H9 (cell line): ENCODE data around the gene ACSL3. TPM values are rescaled to one million over a fixed set of nuclear protein-coding genes. Genes with fewer than 3 reads are reported as not detected.

Source experiments
- DNase-seq: peaks from one replicate; pipeline ENCODE4 v3.0.0-alpha.2; 2017
- H2AFZ ChIP-seq: one replicate; pipeline ENCODE4 v1.6.1; 2013; ENCODE audit warnings: mild to moderate bottlenecking, low read length, control low read depth, moderate library complexity
- H2AK5ac ChIP-seq: 2 replicates; pipeline ENCODE4 v1.6.1; 2013; ENCODE audit warnings: low read length, control low read depth, mixed read lengths; ENCODE audit not compliant: insufficient read length
- H2BK120ac ChIP-seq: one replicate; pipeline ENCODE4 v1.6.1; 2013; ENCODE audit warnings: low read depth, mild to moderate bottlenecking, low read length, control low read depth, inconsistent platforms; ENCODE audit not compliant: poor library complexity, severe bottlenecking
- H2BK12ac ChIP-seq: 2 replicates; pipeline ENCODE4 v1.6.1; 2013; ENCODE audit warnings: low read length, control low read depth, mixed read lengths, low read depth; ENCODE audit not compliant: insufficient read length
- H2BK15ac ChIP-seq: 2 replicates; pipeline ENCODE4 v1.6.1; 2013; ENCODE audit warnings: low read depth, low read length, control low read depth
- H2BK20ac ChIP-seq: one replicate; pipeline ENCODE4 v1.6.1; 2013; ENCODE audit warnings: low read depth, mild to moderate bottlenecking, low read length, control low read depth, inconsistent platforms; ENCODE audit not compliant: poor library complexity, severe bottlenecking
- H2BK5ac ChIP-seq: 2 replicates; pipeline ENCODE4 v1.6.1; 2013; ENCODE audit warnings: low read length, control low read depth, mixed read lengths; ENCODE audit not compliant: insufficient read length
- H3K14ac ChIP-seq: 2 replicates; pipeline ENCODE4 v1.6.1; 2013; ENCODE audit warnings: low read length, control low read depth; ENCODE audit not compliant: insufficient read depth
- H3K18ac ChIP-seq: 2 replicates; pipeline ENCODE4 v1.6.1; 2013; ENCODE audit warnings: low read depth, mild to moderate bottlenecking, mixed read lengths, low read length, control low read depth; ENCODE audit not compliant: insufficient read length
- H3K23ac ChIP-seq: 2 replicates; pipeline ENCODE4 v1.6.1; 2013; ENCODE audit warnings: low read length, control low read depth, mixed read lengths, low read depth; ENCODE audit not compliant: insufficient read length
- H3K23me2 ChIP-seq: 2 replicates; pipeline ENCODE4 v1.6.1; 2013; ENCODE audit warnings: low read depth, mild to moderate bottlenecking, mixed read lengths, low read length, control low read depth; ENCODE audit not compliant: insufficient read length, poor library complexity, severe bottlenecking
- H3K27ac ChIP-seq: 2 replicates; pipeline ENCODE4 v1.5.1; 2013; ENCODE audit warnings: low read length, control low read depth, mixed read lengths, low read depth; ENCODE audit not compliant: insufficient read length
- H3K27me3 ChIP-seq: 2 replicates; pipeline ENCODE4 v1.6.1; 2013; ENCODE audit warnings: low read length, control low read depth, inconsistent platforms; ENCODE audit not compliant: insufficient read depth
- H3K4ac ChIP-seq: 2 replicates; pipeline ENCODE4 v1.6.1; 2013; ENCODE audit warnings: low read depth, mild to moderate bottlenecking, control low read depth, inconsistent platforms, low read length, moderate library complexity
- H3K4me1 ChIP-seq: 2 replicates; pipeline ENCODE4 v1.6.1; 2013; ENCODE audit warnings: low read length, control low read depth, inconsistent platforms; ENCODE audit not compliant: insufficient read depth
- H3K4me2 ChIP-seq: 2 replicates; pipeline ENCODE4 v1.6.1; 2013; ENCODE audit warnings: low read length, control low read depth, mixed read lengths; ENCODE audit not compliant: insufficient read length, insufficient read depth
- H3K56ac ChIP-seq: 2 replicates; pipeline ENCODE4 v1.6.1; 2013; ENCODE audit warnings: low read depth, mild to moderate bottlenecking, mixed read lengths, low read length, control low read depth; ENCODE audit not compliant: insufficient read length
- H3K79me1 ChIP-seq: 2 replicates; pipeline ENCODE4 v1.6.1; 2013; ENCODE audit warnings: low read depth, mild to moderate bottlenecking, moderate library complexity, low read length, control low read depth, inconsistent platforms; ENCODE audit not compliant: insufficient read depth, poor library complexity, severe bottlenecking
- H3K79me2 ChIP-seq: 2 replicates; pipeline ENCODE4 v1.6.1; 2013; ENCODE audit warnings: low read length, control low read depth, inconsistent platforms; ENCODE audit not compliant: insufficient read depth
- H3K9ac ChIP-seq: 2 replicates; pipeline ENCODE4 v1.6.1; 2013; ENCODE audit warnings: low read length, control low read depth, mixed read lengths; ENCODE audit not compliant: insufficient read length; ENCODE audit errors: extremely low read depth
- H3K9me3 ChIP-seq: one replicate; pipeline ENCODE4 v1.6.1; 2013; ENCODE audit warnings: low read depth, low read length, inconsistent platforms; ENCODE audit not compliant: control insufficient read depth
- H3T11ph ChIP-seq: one replicate; pipeline ENCODE4 v1.6.1; 2013; ENCODE audit warnings: mild to moderate bottlenecking, low read length, control low read depth, inconsistent platforms
- H4K20me1 ChIP-seq: one replicate; pipeline ENCODE4 v1.6.1; 2013; ENCODE audit not compliant: control insufficient read depth, insufficient read length, insufficient read depth
- H4K5ac ChIP-seq: 2 replicates; pipeline ENCODE4 v1.6.1; 2013; ENCODE audit warnings: low read depth, mild to moderate bottlenecking, mixed read lengths, low read length, control low read depth; ENCODE audit not compliant: insufficient read length
- H4K8ac ChIP-seq: replicated peaks from 2 replicates; pipeline ENCODE4 v1.6.1; 2013; ENCODE audit warnings: low read length, control low read depth, mixed read lengths, low read depth; ENCODE audit not compliant: insufficient read length
- H4K91ac ChIP-seq: 2 replicates; pipeline ENCODE4 v1.6.1; 2013; ENCODE audit warnings: low read depth, mild to moderate bottlenecking, moderate library complexity, mixed read lengths, low read length, control low read depth; ENCODE audit not compliant: insufficient read length
- H3K27ac Mint-ChIP-seq, 3 experiments: 2 replicates in 2 of 3; 3 replicates in 1 of 3; pipeline ENCODE4 v1.8.0; 2020 to 2021; ENCODE audit warnings: mixed read lengths in 3 of 3, mild to moderate bottlenecking in 1 of 3, moderate library complexity in 1 of 3
- H3K27me3 Mint-ChIP-seq: 2 replicates; pipeline ENCODE4 v1.8.0; 2021; ENCODE audit warnings: low read depth, mild to moderate bottlenecking, moderate library complexity, mixed read lengths
- H3K36me3 Mint-ChIP-seq, 3 experiments: 2 replicates in 2 of 3; 3 replicates in 1 of 3; pipeline ENCODE4 v1.8.0; 2020 to 2021; ENCODE audit warnings: low read depth in 3 of 3, mixed read lengths in 3 of 3; ENCODE audit not compliant: insufficient read depth in 1 of 3
- H3K4me1 Mint-ChIP-seq, 2 experiments: 2 replicates each; pipeline ENCODE4 v1.8.0; 2020; ENCODE audit warnings: mixed read lengths in 2 of 2
- H3K4me3 Mint-ChIP-seq, 2 experiments: 2 replicates in 1 of 2; 3 replicates in 1 of 2; pipeline ENCODE4 v1.8.0; 2020 to 2021; ENCODE audit warnings: mild to moderate bottlenecking in 2 of 2, mixed read lengths in 2 of 2, moderate library complexity in 1 of 2
- H3K9me3 Mint-ChIP-seq, 2 experiments: 2 replicates in 1 of 2; 3 replicates in 1 of 2; pipeline ENCODE4 v1.8.0; 2020; ENCODE audit warnings: mild to moderate bottlenecking in 2 of 2, mixed read lengths in 2 of 2, moderate library complexity in 1 of 2
- WGBS: extraction: QIAGEN DNeasy Blood & Tissue Kit; methylation state at CpG from one replicate; pipeline ENCODE4 v1.1.7; 2013; ENCODE audit warnings: missing lambda C conversion rate, low lambda C conversion rate, mixed read lengths; ENCODE audit not compliant: insufficient read length; ENCODE audit errors: extremely low coverage; 5-methylcytosine and 5-hydroxymethylcytosine counted together
- total RNA-seq: library from RNA; stranded (reverse); gene quantifications from 2 replicates; pipeline ENCODE4 v1.2.1, GENCODE V29; 2021
- TF ChIP-seq, protein P1 (sequence below): fragments of 200-600 bp; sonication (generic); conservative IDR thresholded peaks from 3 replicates; pipeline ENCODE4 v1.8.0; 2021; ENCODE audit warnings: antibody characterized with exemption, mild to moderate bottlenecking

ACSL3 gene
- total RNA-seq, 1 experiment from 2014 or later: 60.9 TPM

DNA sequence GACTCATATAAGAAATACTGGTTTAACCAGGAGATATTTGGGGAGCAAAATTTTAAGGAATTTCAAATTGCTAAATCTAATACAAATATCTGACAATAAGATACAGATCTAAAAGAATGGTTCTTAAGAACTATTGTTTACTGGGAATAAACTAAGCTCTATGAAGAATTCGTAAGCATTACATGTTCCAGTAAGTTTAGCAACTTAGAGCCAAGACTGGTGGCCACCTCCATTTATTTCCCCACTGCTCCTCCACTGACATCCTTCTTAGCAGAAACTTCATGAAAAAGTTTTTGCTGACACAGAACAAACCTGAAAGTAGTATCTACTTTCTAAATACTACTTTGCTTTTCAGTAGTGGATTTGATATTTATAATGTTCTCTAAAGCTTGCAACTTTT, 83.0 kb downstream of the ACSL3 start:
- Histone ChIP-seq H3K4me2 (no peak overlapping the region), H3T11ph (no peak overlapping the region), H2BK120ac (no peak overlapping the region), H2BK12ac (no peak overlapping the region), H3K9ac (no peak overlapping the region), H3K9me3 (no peaks in the 10 kb centered on the region), H2AK5ac (no peak overlapping the region), H3K56ac (no peak overlapping the region), H3K23ac (no peak overlapping the region), H4K8ac (no peak overlapping the region), H4K20me1 (no peaks in the 10 kb centered on the region), H3K4ac (no peak overlapping the region), H2BK5ac (no peak overlapping the region), H3K4me1 (no peaks in the 10 kb centered on the region), H3K79me1 (no peaks in the 10 kb centered on the region), H3K27ac (no peak overlapping the region), H4K91ac (no peak overlapping the region), H2AFZ (no peak overlapping the region), H3K18ac (no peak overlapping the region), H3K27me3 (no peaks in the 10 kb centered on the region), H2BK15ac (no peak overlapping the region), H3K23me2 (no peaks in the 10 kb centered on the region), H2BK20ac (no peak overlapping the region), H3K14ac (no peak overlapping the region), H3K79me2 (no peaks in the 10 kb centered on the region), H4K5ac (no peak overlapping the region)
- no peaks in the 10 kb centered on the region for H3K9me3 Mint-ChIP-seq
- DNase-seq: no peak
- no peak overlapping the region for H3K27ac Mint-ChIP-seq
- WGBS: no CpG with 5 or more reads among the region's 1 CpG
- peaks cover 1 to 8% (median 2%) of the 10 kb centered on the region in 3 experiments; a peak in 3 of 7 replicates for H3K36me3 Mint-ChIP-seq
- H3K27me3 Mint-ChIP-seq: no peaks in the 10 kb centered on the region
- TF ChIP-seq, protein P1, sequence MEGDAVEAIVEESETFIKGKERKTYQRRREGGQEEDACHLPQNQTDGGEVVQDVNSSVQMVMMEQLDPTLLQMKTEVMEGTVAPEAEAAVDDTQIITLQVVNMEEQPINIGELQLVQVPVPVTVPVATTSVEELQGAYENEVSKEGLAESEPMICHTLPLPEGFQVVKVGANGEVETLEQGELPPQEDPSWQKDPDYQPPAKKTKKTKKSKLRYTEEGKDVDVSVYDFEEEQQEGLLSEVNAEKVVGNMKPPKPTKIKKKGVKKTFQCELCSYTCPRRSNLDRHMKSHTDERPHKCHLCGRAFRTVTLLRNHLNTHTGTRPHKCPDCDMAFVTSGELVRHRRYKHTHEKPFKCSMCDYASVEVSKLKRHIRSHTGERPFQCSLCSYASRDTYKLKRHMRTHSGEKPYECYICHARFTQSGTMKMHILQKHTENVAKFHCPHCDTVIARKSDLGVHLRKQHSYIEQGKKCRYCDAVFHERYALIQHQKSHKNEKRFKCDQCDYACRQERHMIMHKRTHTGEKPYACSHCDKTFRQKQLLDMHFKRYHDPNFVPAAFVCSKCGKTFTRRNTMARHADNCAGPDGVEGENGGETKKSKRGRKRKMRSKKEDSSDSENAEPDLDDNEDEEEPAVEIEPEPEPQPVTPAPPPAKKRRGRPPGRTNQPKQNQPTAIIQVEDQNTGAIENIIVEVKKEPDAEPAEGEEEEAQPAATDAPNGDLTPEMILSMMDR: no peak
- H3K4me3 Mint-ChIP-seq: no peak overlapping the region
- H3K4me1 Mint-ChIP-seq: peaks cover 15 to 16% of the 10 kb centered on the region in 2 experiments
